HepG2 (cell line): Measurements from ENCODE around the gene LIMS2. TPM values are rescaled to one million over a fixed set of nuclear protein-coding genes. Genes with fewer than 3 reads are reported as not detected.

Experiments used
- ATAC-seq: fragments of 200-7000 bp; cut with Tn5 transposase; 3 replicates; pipeline ENCODE4 v1.9.1; 2020; ENCODE audit warnings: mild to moderate bottlenecking, moderate library complexity
- BruUV-seq: library from RNA; stranded (reverse); fragments of 400-500 nt; replicated peaks from 2 replicates; lab custom pipeline; 2021; lab: Mats Ljungman, UMichigan
- CTCF ChIA-PET: fragments of 300-600 bp; formaldehyde crosslinking; extraction: SDS; loops from one replicate; lab custom pipeline; 2021; ENCODE audit warnings: low total read pairs, inconsistent platforms, low intra/inter-chr PET ratio; lab: Yijun Ruan, JAX
- POLR2A ChIA-PET: fragments of 350-600 bp; sonication (Branson Sonifier 250); formaldehyde crosslinking; loops from one replicate; lab custom pipeline; 2020; ENCODE audit warnings: antibody characterized with exemption, inconsistent platforms; lab: Yijun Ruan, JAX
- DNase-seq: peaks from one replicate; pipeline ENCODE4 v3.0.0-alpha.2; 2015; ENCODE audit warnings: low spot score
- FAIRE-seq: peaks from 3 replicates; lab custom pipeline; 2011; peaks lifted over from hg19 to GRCh38; lab: Jason Lieb, UNC
- H2AFZ ChIP-seq: one replicate; pipeline ENCODE4 v1.6.1; 2011; ENCODE audit warnings: low read length, inconsistent platforms
- H3K27ac ChIP-seq: fragments of 300-600 bp; 3 replicates; pipeline ENCODE4 v1.8.0; 2011; ENCODE audit warnings: mixed run types, mild to moderate bottlenecking, mixed read lengths, low read length, inconsistent platforms; ENCODE audit not compliant: insufficient read depth; ENCODE audit errors: extremely low read length
- H3K27me3 ChIP-seq, 2 experiments: fragments of 200-600 bp in 1 of 2; 2 replicates in 1 of 2; 3 replicates in 1 of 2; pipeline versions ENCODE4 v1.6.0 to v1.8.0; 2011; ENCODE audit warnings: low read length in 2 of 2, mild to moderate bottlenecking in 2 of 2, moderate library complexity in 2 of 2, inconsistent platforms in 1 of 2; ENCODE audit not compliant: insufficient read depth in 2 of 2, control insufficient read depth in 1 of 2
- H3K36me3 ChIP-seq, 2 experiments: fragments of 200-600 bp in 1 of 2; replicated peaks in 1 of 2; 2 replicates in 1 of 2; 3 replicates in 1 of 2; pipeline versions ENCODE4 v1.5.1 to v1.8.0; 2011; ENCODE audit warnings: low read length in 2 of 2, inconsistent platforms in 1 of 2; ENCODE audit not compliant: insufficient read depth in 2 of 2, control insufficient read depth in 1 of 2
- H3K4me1 ChIP-seq: 2 replicates; pipeline ENCODE4 v1.5.1; 2012; ENCODE audit warnings: low read length, inconsistent platforms; ENCODE audit not compliant: insufficient read depth
- H3K4me2 ChIP-seq: 2 replicates; pipeline ENCODE4 v1.6.0; 2011; ENCODE audit warnings: low read depth, low read length, inconsistent platforms
- H3K4me3 ChIP-seq, 3 experiments: fragments of 200-600 bp in 1 of 3; sonication (generic), shearing (Covaris generic) in 1 of 3; replicated peaks in 1 of 3; 2 replicates each; pipeline ENCODE4 v1.5.1; 2011 to 2016; ENCODE audit warnings: low read length in 3 of 3, inconsistent platforms in 2 of 3, low read depth in 2 of 3, mild to moderate bottlenecking in 2 of 3, control low read depth in 1 of 3, mixed read lengths in 1 of 3; ENCODE audit not compliant: insufficient read depth in 1 of 3
- H3K79me2 ChIP-seq: one replicate; pipeline ENCODE4 v1.6.1; 2011; ENCODE audit warnings: low read length, inconsistent platforms; ENCODE audit not compliant: insufficient read depth
- H3K9ac ChIP-seq: 2 replicates; pipeline ENCODE4 v1.6.0; 2011; ENCODE audit warnings: mild to moderate bottlenecking, low read depth, low read length, inconsistent platforms; ENCODE audit not compliant: insufficient read depth
- H3K9me3 ChIP-seq: 2 replicates; pipeline ENCODE4 v1.5.1; 2012; ENCODE audit warnings: mild to moderate bottlenecking, low read length
- H4K20me1 ChIP-seq: 2 replicates; pipeline ENCODE4 v1.6.0; 2011; ENCODE audit warnings: inconsistent platforms, mild to moderate bottlenecking, low read length, moderate library complexity; ENCODE audit not compliant: insufficient read depth
- AKAP8 ChIP-seq: sonication (generic); formaldehyde crosslinking; IDR thresholded peaks from 2 replicates; pipeline ENCODE4 v1.5.1; 2020; ENCODE audit warnings: mild to moderate bottlenecking, missing genetic modification reagents
- CREM ChIP-seq, 2 experiments: sonication (generic) in 1 of 2; formaldehyde crosslinking in 1 of 2; IDR thresholded peaks; 2 replicates each; pipeline versions ENCODE4 v1.4.0 to v1.6.1; 2016 to 2020; ENCODE audit warnings: antibody characterized with exemption in 1 of 2, mild to moderate bottlenecking in 1 of 2, missing genetic modification reagents in 1 of 2
- HES4 ChIP-seq: sonication (generic); formaldehyde crosslinking; IDR thresholded peaks from 2 replicates; pipeline ENCODE4 v1.9.0; 2021; ENCODE audit warnings: mild to moderate bottlenecking, missing genetic modification reagents, borderline replicate concordance
- MED1 ChIP-seq: sonication (generic); formaldehyde crosslinking; IDR thresholded peaks from 2 replicates; pipeline ENCODE4 v1.4.0; 2020; ENCODE audit warnings: missing genetic modification reagents
- SAFB2 ChIP-seq: sonication (generic); formaldehyde crosslinking; IDR thresholded peaks from 2 replicates; pipeline ENCODE4 v1.5.1; 2020; ENCODE audit warnings: missing genetic modification reagents, low read depth, mild to moderate bottlenecking, borderline replicate concordance
- SETDB1 ChIP-seq: sonication (generic); formaldehyde crosslinking; IDR thresholded peaks from 2 replicates; pipeline ENCODE4 v1.5.1; 2020; ENCODE audit warnings: missing genetic modification reagents, mild to moderate bottlenecking, borderline replicate concordance
- SP5 ChIP-seq: IDR thresholded peaks from 2 replicates; pipeline ENCODE4 v1.6.1; 2016; ENCODE audit warnings: low read depth, borderline replicate concordance
- ZBTB7B ChIP-seq: sonication (generic); formaldehyde crosslinking; IDR thresholded peaks from 2 replicates; pipeline ENCODE4 v1.4.0; 2020; ENCODE audit warnings: missing genetic modification reagents
- ZNF460 ChIP-seq: sonication (generic); formaldehyde crosslinking; IDR thresholded peaks from 2 replicates; pipeline ENCODE4 v1.5.1; 2020; ENCODE audit warnings: missing genetic modification reagents, mild to moderate bottlenecking, borderline replicate concordance
- WGBS: methylation state at CpG from one replicate; pipeline ENCODE4 v1.1.6; 2017; ENCODE audit warnings: low lambda C conversion rate; 5-methylcytosine and 5-hydroxymethylcytosine counted together
- in situ Hi-C: cut with HindIII; loops from 2 replicates; pipeline ENCODE4 v1.10.0; 2017; ENCODE audit warnings: low pct_unique_long_range_greater_than_20kb; ENCODE audit not compliant: extremely low pct_ligation_motif_present
- intact Hi-C: fragments of 100-400 bp; cut with micrococcal nuclease; formaldehyde crosslinking; loops from one replicate; pipeline ENCODE4 v1.10.0; 2022; ENCODE audit not compliant: unreplicated experiment
- polyA plus RNA-seq, 8 experiments: library from polyadenylated mRNA; depleted of rRNA in 3 of 8; stranded (reverse) in 7 of 8; unstranded in 1 of 8; fragments of >200 nt; fragmentation: Illumina TruSeq in 4 of 8; extraction: Trizol in 4 of 8; gene quantifications; 2 replicates each; pipeline versions ENCODE4 v1.2.1 to v1.2.3, GENCODE V29; 2011 to 2016; ENCODE audit warnings: low read depth in 4 of 8, missing spikeins in 1 of 8, mixed read lengths in 1 of 8; ENCODE audit not compliant: insufficient read depth in 1 of 8
- total RNA-seq, 5 experiments: library from RNA; depleted of rRNA; stranded (reverse); fragments of >200 nt; fragmentation: Illumina TruSeq; extraction: Trizol; gene quantifications; 2 replicates each; pipeline ENCODE4 v1.2.3, GENCODE V29; 2016; ENCODE audit warnings: low read depth in 1 of 5
- TF ChIP-seq, protein P1 (sequence below): sonication (generic); formaldehyde crosslinking; IDR thresholded peaks from 2 replicates; pipeline ENCODE4 v1.4.0; 2020; ENCODE audit warnings: missing genetic modification reagents
- TF ChIP-seq, protein P2 (sequence below): IDR thresholded peaks from 2 replicates; pipeline ENCODE4 v1.4.0; 2020; ENCODE audit warnings: mild to moderate bottlenecking, missing genetic modification reagents
- TF ChIP-seq, protein P3 (sequence below): sonication (generic); formaldehyde crosslinking; conservative IDR thresholded peaks from 2 replicates; pipeline ENCODE4 v1.8.0; 2022; ENCODE audit warnings: missing genetic modification reagents

Gene LIMS2
- total and polyA plus RNA-seq, 2 of the 13 experiments (the other 11 are each of a cell fraction or from before 2014, with no cell fraction given) = 1.0 to 1.9 TPM

DNA sequence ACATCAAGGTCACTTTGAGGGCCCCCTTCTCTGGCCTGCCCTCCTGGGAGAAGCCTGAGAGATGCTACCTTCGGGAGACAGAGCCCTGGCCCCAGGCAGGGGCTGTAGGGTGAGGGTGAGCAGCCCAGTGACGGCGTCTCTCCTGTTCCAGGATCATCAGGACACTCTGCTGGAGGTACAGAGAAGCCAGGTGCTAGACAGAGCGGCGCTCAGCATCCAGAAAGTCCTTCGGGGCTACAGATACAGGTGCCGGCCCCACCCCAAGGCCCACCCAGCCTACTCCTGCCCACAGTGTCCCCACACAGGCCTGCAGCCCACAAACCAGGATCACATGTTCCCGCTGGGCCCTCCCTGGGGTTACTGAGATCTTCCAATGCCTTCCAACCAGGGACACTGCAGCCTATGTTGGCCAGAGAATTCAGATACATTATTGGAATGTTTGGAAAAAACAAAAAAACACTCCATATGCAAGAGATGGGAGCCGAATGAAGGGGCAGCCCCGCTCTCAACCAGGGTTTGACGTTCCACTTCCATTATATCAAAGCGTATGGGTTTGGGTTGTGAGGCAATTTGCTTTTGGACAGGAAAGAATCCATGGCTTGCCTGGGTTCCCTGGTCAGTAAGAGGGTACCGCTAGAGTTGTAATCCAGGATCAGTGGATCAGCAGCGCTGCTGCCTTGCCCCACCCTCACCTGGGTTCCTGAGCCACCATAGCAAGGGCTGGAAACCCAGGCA, 78.9 kb downstream of the LIMS2 start:
- POLR2A ChIA-PET = no interaction called here
- no peaks in the 10 kb centered on the region for H3K9me3 ChIP-seq
- BruUV-seq = no TSS peak
- no peak overlapping the region for H2AFZ ChIP-seq
- H3K27me3 ChIP-seq = peaks cover 2 to 23% of the 10 kb centered on the region in 2 experiments; a peak in 4 of 5 replicates
- no peak overlapping the region for H3K4me3 ChIP-seq
- H3K9ac ChIP-seq = no peak overlapping the region
- no peak overlapping the region for H3K4me2 ChIP-seq
- in situ Hi-C loops = no loop called here
- no peak for DNase-seq
- TF ChIP-seq AKAP8 (CRISPR knock-in tag) (no peak), ZNF460 (CRISPR knock-in tag) (no peak), SAFB2 (CRISPR knock-in tag) (no peak), SETDB1 (no peak), SP5 (CRISPR knock-in tag) (no peak), CREM (IDR thresholded peaks at IDR 0.05) (no peak), CREM (CRISPR knock-in tag; IDR thresholded peaks at IDR 0.05) (no peak), HES4 (CRISPR knock-in tag) (no peak), ZBTB7B (CRISPR knock-in tag) (no peak), MED1 (CRISPR knock-in tag) (no peak)
- TF ChIP-seq, protein P1, sequence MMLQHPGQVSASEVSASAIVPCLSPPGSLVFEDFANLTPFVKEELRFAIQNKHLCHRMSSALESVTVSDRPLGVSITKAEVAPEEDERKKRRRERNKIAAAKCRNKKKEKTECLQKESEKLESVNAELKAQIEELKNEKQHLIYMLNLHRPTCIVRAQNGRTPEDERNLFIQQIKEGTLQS (CRISPR knock-in tag) = no peak
- TF ChIP-seq, protein P2, sequence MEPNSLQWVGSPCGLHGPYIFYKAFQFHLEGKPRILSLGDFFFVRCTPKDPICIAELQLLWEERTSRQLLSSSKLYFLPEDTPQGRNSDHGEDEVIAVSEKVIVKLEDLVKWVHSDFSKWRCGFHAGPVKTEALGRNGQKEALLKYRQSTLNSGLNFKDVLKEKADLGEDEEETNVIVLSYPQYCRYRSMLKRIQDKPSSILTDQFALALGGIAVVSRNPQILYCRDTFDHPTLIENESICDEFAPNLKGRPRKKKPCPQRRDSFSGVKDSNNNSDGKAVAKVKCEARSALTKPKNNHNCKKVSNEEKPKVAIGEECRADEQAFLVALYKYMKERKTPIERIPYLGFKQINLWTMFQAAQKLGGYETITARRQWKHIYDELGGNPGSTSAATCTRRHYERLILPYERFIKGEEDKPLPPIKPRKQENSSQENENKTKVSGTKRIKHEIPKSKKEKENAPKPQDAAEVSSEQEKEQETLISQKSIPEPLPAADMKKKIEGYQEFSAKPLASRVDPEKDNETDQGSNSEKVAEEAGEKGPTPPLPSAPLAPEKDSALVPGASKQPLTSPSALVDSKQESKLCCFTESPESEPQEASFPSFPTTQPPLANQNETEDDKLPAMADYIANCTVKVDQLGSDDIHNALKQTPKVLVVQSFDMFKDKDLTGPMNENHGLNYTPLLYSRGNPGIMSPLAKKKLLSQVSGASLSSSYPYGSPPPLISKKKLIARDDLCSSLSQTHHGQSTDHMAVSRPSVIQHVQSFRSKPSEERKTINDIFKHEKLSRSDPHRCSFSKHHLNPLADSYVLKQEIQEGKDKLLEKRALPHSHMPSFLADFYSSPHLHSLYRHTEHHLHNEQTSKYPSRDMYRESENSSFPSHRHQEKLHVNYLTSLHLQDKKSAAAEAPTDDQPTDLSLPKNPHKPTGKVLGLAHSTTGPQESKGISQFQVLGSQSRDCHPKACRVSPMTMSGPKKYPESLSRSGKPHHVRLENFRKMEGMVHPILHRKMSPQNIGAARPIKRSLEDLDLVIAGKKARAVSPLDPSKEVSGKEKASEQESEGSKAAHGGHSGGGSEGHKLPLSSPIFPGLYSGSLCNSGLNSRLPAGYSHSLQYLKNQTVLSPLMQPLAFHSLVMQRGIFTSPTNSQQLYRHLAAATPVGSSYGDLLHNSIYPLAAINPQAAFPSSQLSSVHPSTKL (CRISPR knock-in tag) = no peak
- TF ChIP-seq, protein P3, sequence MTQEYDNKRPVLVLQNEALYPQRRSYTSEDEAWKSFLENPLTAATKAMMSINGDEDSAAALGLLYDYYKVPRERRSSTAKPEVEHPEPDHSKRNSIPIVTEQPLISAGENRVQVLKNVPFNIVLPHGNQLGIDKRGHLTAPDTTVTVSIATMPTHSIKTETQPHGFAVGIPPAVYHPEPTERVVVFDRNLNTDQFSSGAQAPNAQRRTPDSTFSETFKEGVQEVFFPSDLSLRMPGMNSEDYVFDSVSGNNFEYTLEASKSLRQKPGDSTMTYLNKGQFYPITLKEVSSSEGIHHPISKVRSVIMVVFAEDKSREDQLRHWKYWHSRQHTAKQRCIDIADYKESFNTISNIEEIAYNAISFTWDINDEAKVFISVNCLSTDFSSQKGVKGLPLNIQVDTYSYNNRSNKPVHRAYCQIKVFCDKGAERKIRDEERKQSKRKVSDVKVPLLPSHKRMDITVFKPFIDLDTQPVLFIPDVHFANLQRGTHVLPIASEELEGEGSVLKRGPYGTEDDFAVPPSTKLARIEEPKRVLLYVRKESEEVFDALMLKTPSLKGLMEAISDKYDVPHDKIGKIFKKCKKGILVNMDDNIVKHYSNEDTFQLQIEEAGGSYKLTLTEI = no peak
- ATAC-seq = no peak
- no peaks in the 10 kb centered on the region for H3K79me2 ChIP-seq
- FAIRE-seq = no peak
- intact Hi-C loops = loop anchor here (10.0 kb wide), 1 partner anchor 228 kb away; no protein-coding TSS in a partner anchor
- no peaks in the 10 kb centered on the region for H4K20me1 ChIP-seq
- peaks cover 5% of the 10 kb centered on the region; the same call in 1 of the 2 replicates for H3K4me1 ChIP-seq
- CTCF ChIA-PET = no interaction called here
- no peaks in the 10 kb centered on the region for H3K36me3 ChIP-seq
- no peak overlapping the region for H3K27ac ChIP-seq
- WGBS = 48% methylated on average over 9 of the region's 14 CpGs
